ENCODE results near the gene GNG11.
"Not testable (repeated sequence)": the region's sequence is repeated elsewhere in the genome, so short reads cannot be mapped to it uniquely, and the experiment has no call there.

GNG11 gene

DNA sequence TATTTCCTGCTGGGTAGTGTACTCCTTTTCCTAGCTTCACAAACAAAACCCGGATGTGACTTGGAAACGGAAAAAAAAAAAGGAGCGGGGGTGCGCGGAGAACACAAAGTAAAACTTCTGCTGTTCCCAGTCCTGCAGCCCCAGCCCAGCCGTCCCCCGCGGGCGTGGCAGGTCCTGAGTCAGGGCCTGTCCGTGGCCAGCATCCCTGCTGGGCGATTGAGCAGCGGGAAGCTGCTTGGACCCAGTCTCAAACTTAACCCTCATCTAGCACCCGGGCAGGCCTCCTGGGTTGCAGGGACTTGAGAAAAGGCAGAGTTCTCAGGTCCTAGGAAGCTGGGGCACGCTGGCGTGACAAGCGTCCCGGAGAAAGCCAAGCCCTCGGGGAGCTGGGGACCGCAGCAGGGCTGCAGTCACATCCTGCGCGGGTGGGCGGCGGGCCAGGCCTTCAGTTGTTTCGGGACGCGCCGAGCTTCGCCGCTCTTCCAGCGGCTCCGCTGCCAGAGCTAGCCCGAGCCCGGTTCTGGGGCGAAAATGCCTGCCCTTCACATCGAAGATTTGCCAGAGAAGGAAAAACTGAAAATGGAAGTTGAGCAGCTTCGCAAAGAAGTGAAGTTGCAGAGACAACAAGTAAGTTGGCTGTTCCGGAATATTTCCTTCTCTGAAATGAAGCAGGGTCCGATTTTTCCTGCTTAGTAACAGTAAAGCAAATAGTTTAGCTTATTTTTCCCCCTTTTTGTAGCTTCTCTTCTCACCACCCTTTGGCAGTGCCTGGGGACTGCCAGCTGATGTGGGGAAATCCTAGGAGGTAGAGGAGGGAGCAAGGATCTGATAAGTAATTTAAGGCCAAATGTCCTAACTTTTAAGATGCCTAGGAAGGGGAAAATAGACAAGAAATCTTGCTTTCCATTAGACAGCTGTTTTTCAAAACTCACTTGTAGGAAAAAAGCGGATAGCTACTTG is at the start of gene GNG11:
Gene GNG11, plus strand, starts transcription at position 129 of the 960 bp plus-strand sequence. Its CDS starts 403 bp downstream, at position 532.
- DNase-seq, result no peak

GRCh38 chr7:93873998-93874574 is 47.4 kb upstream of the GNG11 start:
- no peak for DNase-seq

DNA sequence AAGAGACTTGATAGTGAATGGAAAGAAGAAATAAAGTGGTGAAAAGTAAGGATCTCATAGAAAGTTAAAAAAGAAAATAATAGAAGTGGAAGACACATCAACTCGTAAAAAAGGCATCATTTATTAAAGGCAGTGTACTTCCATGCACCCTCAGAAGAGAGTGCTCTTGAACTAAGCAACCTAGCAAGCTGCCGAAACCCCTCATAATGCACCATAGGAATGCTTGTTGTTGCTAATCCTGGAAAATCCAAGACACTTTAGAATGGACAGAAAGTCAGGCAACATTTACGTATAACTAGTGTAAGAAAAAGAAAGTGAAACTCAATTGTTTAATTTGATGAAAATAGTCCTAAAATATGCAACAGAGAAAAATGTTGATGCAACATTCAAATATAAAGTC is 43.8 kb upstream of the GNG11 start:
- DNase-seq, result no peak

GRCh38 chr7:93879356-93879755 is 42.2 kb upstream of the GNG11 start:
- no peak for DNase-seq

GRCh38 chr7:93882468-93882867 is 39.1 kb upstream of the GNG11 start:
- DNase-seq, result no peak

- DNase-seq, result no peak
Observed at GRCh38 chr7:93883078-93883916, 38.2 kb upstream of the GNG11 start.

GRCh38 chr7:93883917-93884345 is 37.6 kb upstream of the GNG11 start:
- DNase-seq, result no peak

GRCh38 chr7:93884541-93884940 is 37.0 kb upstream of the GNG11 start:
- DNase-seq, result no peak

DNA sequence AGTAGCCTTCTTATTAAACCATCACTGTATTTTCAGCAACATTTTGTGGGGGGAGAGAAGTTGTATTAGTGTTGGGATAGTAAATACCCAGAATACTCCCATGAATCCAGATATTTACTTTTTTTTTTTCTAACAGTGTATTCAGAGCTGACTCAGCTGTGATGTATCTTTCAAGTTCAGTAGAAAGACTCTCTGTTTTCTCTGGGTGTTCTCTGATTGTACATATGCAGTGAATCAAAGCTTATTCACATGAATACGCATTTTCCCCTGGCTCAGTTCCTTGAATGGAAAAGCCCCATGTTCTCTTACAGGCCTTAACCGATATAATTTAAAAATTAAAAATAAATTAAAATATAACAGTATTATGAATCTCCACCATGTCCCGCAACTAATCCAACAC is 32.3 kb upstream of the GNG11 start:
- no peak for DNase-seq

DNA sequence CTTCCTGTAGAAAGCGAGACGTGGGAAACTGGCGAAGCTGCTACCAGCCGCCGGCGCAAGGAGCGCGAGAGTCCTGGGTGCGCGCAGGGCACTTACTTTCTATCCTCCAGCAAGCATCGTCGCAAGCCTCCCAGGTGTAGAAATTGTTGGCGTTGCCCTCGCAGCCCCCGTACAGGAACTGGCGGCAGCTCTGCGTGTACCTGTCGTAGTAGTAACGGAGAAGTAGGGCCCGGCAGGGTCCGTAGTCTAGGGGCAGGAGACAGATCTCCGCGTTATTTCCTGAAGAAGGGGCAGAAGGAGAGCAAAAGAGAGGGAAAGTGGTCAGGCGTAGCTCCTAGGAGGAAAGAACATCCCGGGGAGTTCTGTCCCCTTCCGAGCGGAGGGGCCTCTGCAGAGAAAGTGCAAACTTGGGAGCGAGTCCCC is 31.5 kb upstream of the GNG11 start:
- DNase-seq, result no peak

DNA sequence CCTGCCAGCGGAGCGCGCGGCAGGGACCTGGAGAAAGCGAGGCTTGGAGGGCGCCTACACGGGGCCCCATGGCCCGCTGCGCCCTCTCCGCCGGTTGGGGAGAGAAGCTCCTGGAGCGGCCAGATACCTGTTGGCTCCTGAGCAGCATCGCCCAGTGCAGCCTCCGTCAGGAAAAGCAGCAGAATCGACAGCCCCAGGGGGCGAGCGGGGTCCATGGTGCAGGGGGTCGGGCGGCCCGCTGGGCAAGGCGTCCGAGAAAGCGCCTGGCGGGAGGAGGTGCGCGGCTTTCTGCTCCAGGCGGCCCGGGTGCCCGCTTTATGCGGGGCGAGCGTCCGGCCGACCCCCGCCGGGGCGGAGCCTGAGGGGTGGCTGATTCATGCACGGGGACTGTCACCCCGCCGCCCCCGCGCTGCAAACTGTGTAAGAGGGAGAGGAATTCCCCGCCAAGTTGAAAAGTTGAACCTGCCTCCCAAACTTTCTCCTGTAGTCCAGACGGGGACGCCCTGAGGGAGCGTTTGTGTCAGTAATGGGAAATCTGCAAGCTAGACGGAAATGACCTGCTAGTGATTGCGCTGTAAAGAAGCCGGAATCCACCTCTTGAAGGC is 31.0 kb upstream of the GNG11 start, which contains the start of gene TFPI2:
Gene TFPI2, minus strand, starts transcription at position 290 of the 605 bp plus-strand sequence. Its CDS starts 75 bp downstream, at position 215.
- DNase-seq, result no peak

DNA sequence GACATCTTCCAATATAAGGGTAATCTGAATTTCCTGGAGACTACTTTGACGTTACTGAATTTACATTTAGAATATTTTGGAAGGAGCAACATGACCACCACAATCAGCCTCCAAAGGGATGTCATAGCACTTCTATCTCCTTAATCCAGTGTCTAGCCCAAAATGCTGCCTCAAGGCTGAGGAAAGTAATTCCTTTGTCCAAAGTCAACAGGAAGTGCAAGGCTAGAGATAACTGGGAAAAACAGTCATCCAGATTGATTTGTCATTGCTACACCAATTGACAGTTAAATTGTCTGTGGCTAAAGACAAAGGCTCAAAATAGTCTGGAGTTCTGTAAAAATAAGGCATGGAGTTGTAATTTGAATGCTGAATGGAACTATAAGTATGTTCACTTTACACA is 27.1 kb upstream of the GNG11 start:
- no peak for DNase-seq

GRCh38 chr7:93894966-93895640 is 26.4 kb upstream of the GNG11 start:
- DNase-seq, result no peak

DNA sequence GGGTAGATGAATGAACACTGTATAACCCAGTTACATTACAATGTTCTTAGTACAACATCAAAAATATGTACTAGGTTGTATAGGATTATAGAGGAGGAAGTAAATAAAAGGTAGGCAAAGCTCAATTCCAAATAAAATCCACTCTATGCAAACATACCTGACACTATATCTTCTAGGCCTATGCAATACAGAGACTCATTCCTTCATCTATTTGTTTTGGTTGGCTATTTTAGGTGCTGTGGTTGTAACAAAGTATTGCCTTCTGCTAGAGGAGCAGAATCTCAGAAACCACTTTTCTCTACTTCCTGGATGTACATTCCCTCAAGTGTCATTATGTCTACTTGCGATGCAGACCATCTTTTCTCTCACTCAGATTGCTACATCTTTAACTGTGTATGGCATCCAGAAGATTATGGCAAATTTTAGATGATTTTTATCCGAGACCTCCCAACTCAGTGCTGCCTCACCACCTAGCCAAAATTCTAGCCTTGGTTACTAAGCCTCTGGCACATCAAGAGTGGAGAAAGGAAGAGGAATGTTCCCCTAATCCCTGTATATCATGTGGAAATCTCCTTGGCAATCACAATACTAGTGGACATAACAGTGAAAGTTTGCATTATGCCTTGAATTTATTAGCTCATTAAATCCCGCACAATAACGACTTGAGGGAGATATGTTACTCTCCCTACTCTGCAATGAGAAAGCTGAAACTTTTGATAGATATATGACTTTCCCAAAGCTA is 25.5 kb upstream of the GNG11 start:
- no peak for DNase-seq

- no peak for DNase-seq
Observed at GRCh38 chr7:93897680-93898079, 23.9 kb upstream of the GNG11 start.

GRCh38 chr7:93902777-93903423 is 18.6 kb upstream of the GNG11 start:
- no peak for DNase-seq

GRCh38 chr7:93906267-93906666 is 15.3 kb upstream of the GNG11 start, which contains the start of gene GNGT1:
TSS of gene GNGT1 (plus strand) at chr7:93906567. CDS start at chr7:93906747, 180 bp downstream.
- DNase-seq, result no peak

DNA sequence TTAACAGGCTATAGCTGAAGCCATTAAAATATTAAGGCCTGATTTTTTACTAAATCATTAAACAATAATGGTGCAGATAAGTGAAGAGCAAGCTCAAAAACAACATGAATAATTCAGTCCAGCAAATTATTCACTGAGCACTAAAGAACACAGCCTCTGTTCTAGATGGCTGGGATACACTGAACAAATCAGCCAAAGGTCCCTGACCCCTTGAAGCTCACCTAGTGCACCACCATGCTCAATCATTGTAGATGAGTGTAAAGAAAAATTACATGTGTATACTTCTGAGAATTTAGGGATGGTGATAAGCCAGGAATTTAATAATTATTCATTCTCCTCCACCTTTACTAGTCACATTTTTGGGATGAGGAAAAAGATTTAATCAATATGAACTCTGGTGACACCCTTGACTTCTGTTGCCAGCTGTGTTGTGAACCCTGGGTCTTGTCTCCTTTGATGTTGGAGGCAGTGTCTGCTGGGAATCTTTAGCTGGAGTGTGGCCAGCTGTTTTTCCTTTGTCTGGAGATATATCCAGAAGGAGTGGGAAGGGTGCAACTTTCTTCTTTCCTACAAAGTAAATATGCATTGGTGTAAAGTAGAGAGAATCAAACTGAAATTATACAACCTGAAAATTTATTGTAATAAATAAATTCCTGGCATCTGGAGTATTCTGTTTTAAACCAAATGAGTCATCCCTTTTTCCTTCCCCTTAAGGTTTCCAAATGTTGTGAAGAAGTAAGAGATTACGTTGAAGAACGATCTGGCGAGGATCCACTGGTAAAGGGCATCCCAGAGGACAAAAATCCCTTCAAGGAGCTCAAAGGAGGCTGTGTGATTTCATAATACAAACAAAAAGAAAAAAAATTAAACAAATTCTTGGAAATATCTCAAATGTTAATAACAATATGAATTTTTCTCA is 11.2 kb upstream of the GNG11 start:
- DNase-seq, result no peak

GRCh38 chr7:93911242-93911641 is 10.3 kb upstream of the GNG11 start:
- DNase-seq, result not testable (repeated sequence)

DNA sequence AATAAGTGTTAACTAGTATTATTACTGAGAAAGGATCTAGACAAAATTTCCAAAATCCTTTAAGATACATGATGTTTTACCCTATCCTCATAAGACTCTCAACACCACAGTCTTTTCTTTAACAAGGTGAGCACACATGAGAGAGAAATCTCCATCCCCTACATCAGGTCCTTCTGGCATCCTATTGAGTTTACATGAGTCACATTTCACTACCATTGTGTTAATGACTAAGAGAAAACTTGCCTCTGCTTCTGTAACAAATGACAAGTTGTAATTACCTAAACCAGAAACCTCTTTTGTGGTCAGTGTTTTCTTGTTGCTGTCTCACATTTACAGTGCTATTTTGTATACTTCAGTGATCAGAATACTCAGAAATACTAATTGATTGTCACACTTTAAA is 9.9 kb upstream of the GNG11 start:
- not testable (repeated sequence) for DNase-seq
